ENCODE results near the gene USP46.

USP46 gene

DNA sequence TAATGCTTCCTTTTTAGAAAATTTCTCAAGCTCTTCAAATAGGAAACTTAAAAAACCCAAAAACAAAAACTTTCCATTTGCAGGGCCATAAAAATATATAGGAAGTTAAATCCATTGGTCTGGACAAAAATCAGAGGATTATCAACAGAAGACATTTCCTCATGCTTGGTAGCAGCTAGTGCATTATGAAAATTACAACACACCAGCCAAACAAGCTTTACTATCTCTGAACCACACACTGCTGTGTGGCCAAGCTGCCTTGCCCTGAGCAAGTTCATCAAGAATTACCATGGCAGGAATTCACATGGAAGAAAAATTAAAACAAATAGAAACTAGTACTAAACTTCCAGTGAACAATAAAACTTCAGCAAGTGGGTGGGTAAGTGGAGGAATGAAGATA is 3.6 kb downstream of the USP46 start:
- DNase-seq: no peak

DNA sequence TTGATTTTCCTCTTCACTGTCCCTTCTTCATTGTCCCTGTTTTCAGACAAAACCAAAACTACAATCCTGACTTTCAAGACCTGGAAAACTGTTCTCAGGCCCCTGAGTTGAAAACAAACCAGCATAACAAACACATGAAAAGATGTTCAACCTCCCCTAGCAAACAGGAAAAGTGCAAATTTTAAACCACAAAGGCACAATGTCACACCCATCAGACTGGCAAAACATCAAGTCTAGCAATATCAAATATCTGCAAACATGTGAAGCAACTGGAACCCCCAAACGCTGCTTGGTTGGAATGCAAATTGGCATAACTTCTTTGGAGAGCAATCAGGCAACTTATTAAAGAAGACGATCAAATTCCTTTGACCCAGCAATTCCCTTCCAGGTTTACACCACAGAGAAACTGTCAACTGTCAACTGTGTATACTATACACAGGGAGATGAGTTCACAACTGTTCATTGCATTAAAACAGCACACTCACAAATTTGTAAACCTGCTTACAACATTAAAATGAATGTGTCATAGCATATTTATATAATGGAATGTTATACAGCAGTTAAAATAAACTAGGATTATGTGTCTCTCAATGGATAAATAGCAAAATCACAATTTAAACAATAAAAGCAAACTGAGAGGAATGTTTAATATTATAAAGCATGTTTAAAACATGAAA is 7.0 kb downstream of the USP46 start:
- DNase-seq: no peak

DNA sequence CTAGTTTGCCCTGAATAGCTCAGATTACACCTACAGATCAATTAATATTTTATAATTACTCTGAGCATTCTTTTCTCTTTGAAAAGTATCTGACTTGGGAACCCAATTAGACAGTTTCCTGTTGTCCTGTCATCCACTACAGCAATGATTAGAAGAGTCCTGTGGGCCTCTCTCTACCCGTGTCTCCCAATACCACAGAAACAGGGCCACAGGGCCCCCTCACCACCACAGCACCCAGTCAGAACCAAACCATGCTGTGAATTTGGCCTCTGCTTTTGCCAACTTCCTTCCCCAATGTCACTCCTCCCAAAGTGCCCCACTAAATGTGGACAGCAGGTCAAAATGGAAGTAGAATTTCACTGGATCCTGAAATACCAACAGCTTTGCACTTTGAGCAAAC is 10.3 kb downstream of the USP46 start:
- no peak for DNase-seq

DNA sequence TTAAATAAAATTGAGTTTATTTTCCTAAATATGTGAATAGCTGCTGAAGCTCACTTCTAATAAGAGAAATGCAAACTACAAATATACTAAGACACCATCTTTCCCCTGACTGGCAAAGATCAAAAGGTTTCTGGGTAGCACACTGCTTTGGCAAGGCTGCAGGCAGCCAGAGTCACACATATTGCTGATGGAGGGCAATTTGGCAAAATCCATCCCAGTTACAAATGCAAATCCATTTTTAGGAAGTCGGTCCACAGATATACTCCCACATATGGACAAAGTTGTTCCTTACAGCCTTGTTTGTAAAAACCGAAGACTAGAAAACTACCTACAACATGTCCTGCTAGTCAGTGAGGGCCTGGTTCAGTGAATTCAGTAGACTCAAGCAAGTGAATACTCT is 12.4 kb downstream of the USP46 start:
- DNase-seq: no peak

DNA sequence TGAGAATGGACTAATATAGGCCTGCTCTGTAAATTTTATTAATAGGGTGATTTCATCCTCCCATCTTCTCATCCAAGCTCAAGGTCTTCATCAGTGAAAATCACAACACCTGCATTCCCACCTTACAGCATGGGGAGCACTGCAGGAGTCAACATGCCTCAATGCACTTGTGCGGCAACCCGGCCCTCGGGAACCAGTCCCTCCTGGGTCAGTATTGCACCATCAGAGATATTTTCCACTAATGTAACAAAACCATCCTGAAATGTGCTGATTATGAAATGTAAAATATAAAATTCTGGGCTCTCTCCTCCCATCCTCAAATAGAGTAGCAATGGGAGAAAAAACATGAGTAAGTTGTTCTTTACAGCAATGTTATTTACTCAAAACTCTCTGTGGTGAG is 13.0 kb downstream of the USP46 start:
- DNase-seq: no peak

DNA sequence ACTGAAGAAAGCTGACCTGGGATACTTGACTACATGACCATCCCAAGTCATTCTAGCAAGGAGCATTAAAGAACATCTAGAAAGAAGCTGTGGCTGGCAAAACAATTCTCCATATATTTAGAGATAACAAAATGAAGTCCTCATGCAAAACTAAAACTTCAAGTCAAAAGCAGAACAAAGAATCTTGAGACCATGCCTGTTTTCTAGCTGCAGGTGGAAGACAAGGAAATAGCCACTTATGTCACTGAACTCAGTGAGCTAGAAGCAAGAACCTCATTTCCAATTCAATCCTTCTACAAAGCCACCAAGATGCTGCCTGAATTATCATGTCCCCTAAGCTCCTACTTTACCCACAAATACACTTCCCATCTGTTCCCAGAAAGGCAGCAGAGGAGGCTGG is 13.8 kb downstream of the USP46 start:
- DNase-seq: no peak

DNA sequence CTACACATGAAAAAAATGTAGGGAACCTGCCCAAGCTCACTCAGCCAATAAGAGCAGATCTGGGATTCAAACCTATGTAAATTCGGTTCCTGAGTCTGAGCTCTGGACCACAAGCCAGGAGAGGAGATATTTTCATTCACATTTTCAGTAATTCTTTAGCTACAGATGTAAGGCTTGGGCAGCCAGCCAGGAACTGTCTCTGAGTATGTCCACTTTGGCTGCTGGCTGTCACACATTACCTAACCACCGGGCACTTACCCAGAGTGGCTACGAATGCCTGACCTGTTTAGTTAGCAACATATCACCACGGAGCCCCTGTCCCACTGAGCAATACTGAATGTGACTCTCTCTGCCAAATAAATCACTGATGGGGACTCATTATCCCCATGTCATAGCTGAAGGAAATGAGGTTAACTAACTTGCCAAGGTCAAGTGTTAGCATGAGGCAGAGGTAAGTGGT is 15.3 kb downstream of the USP46 start:
- DNase-seq: no peak

DNA sequence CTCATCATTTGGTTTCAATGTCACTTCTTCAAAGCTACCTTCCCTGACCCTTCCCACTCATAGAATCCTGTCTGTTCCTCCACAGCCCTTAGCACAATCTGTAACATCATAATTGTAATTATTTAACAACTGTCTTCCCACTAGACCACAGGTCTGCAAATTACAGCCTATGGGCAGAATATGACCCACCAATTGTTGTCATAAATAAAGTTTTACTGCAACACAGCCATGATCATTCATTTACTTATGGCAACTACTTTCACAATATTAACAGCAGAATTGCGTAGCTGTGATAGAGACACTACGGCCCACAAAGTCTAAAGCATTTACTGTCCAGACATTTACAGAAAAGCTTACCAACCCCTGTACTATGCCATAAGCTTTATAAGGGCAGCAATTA is 15.9 kb downstream of the USP46 start:
- no peak for DNase-seq

DNA sequence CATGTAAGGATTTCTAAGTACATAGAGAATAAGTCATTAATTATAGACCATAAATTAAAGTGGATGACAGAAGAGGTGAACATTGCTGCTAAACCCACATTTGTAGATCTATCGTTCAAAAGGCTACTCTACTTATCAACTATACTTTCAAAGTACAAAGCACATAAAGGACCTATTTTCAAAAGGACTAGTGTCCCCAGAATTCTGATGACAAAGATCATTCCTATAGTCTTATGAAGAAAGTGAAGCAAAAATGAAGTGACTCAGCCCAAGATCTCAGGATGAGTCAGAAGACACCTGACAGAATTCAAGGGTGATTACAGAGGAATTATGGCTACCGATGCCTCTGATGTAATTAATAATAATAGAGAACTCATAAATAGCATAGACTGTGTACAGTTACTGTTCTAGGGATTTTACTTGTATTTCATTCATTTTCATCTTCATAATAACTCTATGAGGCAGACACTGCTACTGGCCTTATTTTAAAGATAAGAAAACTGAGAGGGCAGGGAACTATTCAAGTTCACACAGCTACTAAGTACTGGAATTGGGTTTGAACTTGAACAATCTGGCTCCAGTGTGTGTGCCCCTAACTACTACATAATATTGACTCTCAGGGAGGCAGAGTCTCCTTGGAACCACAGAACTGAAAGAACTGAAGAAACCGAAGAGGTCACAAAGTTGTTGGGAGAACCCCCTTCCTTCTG is 17.1 kb downstream of the USP46 start:
- no peak for DNase-seq

DNA sequence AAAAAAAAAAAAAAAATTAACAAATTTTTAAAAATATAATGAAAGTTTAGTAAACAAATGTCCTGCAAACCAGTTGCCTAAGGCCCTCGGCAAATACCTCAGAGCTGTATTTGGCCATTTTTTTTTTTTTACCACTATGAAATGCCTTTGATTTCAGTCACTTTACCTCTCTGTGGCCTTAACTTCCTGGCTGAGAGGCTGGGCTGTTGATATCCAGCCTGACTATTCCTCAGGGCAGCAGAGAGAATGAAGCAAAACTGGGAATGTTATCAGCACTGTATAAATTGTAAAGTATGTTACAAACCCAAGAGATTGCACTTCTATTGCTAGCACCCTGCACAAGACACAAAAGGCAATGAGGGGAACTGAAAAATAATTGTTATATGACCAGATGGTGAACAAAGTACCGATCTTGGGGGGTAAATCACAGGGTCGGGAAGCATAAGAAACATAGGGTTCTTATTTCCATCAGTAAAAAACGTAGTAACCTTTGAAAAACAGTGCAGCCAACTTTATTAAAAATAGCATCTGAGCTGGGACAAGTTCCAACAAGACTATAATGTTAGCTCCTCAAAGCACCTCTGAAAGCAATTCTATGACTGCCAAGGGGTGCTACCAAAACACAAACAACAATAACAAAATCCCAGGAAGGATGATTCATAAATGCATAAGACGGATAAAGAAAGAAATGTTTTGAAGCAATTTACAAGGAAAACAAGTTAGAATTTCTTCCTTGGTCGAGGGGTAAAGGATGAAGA is 18.1 kb downstream of the USP46 start:
- DNase-seq: no peak

DNA sequence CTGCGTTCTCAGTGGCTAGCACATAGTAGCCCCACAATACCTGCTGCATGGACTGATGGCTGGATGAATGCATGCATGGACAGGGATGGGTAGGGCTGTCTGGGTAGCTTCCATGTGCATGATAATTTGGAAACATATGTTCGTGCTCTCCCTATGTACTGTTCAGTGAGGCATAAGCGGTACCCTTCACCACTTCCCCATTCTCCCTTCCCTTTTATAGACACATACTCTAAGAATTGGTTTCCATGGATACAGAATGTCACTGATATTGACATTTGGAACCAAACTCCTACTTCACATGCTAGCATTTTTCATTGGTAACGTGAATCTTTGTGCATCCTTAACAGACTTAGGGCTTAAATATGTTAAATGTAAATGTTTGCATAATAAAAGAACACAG is 20.4 kb downstream of the USP46 start:
- DNase-seq: no peak

DNA sequence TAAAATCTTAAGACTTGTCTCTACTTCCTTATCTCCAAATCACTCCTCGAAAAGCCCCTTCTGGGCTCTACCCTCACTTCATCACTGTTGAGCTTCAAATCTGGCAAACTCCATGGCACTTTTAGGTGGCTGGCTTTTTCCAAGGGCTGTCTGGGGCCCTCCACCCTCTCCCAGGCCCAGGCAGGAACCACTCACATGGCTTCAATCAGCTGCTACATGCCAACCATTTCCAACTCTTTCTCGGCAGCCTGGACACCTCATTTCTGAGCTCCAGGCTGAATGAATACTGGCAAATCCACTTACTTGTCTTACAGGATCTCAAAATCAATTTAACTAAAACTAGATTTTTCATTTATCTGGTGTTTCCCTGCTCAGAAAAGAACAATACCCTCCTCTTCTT is 22.0 kb downstream of the USP46 start:
- DNase-seq: no peak

DNA sequence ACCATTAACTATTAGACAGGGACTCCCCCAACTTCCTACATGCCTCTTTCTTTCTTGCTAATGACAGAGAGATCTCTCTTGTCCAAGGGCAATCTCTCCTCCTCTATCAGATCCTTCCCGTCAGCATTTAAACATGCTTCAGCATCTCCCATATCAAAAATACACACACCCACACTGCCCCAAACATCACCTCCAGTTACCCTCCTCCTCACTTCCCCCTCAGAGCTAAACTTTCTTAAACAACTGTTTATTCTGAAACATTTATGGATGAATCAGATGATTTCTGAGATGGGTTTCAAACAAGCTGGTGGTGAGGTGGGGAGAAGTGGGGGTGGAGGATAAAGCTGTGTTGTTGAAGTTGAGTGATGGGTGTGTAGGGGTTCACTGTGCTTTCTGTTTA is 23.5 kb downstream of the USP46 start:
- DNase-seq: no peak

DNA sequence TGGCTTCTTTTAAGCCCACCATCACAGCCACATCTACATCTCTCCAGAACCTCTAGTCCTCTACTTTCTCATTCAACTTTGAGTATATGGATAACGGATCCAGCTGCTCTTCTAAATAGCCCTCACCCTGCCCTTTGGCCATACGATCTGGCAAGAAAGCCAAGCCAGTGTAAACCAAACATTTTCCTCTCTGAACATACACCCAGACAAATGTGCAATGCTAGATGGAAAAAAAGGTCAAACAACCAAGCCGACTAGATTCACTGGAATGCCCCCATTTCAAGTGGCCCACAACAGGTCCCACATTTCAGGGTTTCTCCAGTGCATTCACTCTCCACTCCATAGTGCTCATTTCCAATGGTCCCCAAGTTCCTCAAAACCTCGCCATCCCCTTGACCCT is 24.0 kb downstream of the USP46 start:
- DNase-seq: no peak

DNA sequence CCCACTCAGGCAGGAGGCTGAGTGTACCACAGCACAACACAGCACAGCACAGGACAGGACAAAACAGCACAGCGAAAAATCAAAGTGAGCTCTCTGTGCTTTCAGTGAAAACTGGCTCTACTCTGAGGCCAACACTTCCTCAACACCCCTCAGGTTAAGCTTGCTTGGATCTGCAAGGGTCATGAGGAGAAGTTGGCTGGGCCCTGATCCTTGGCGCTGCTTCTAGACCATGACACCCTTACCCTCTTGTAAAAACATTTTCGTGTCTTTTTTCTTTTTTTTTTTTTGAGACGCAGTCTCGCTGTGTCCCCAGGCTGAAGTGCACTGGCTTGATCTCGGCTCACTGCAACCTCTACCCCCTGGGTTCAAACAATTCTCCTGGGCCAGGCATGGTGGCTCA is 25.3 kb downstream of the USP46 start:
- no peak for DNase-seq

DNA sequence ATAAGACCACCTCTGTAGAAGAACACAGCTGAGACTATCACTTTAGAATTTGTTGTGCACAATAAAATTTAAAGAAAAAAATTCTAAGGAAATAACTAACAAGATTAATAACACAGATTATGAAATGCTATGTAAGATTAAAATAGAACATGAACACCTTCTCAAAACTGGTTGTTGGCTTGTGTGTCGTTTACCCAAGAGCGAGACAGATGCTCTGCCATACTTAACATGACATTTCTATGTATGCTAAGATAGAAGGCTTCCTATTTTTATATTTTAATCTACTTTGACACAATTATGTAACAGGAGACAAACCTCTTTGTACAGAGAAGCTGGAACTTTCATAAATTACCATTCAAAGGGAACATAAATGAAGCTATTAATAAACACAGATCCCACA is 30.1 kb downstream of the USP46 start:
- DNase-seq: no peak

DNA sequence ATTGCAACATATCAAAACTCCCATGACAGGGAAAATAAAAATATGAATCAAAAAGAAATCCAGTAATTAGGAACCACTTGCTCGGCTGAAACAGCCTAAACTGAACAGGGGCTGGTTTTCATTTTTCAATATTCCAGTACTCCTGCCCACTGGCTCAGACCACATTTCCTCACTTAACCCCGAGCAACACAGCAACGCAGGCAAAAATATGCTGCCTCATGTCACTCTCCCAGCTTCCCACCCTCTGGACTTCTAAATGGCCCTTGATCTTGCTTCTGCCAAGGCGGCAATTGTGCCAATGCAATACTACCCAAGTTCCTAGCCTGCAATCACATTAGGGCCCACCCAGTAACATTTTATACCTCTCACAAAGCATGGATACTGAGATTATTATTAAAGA is 30.6 kb downstream of the USP46 start:
- DNase-seq: no peak

DNA sequence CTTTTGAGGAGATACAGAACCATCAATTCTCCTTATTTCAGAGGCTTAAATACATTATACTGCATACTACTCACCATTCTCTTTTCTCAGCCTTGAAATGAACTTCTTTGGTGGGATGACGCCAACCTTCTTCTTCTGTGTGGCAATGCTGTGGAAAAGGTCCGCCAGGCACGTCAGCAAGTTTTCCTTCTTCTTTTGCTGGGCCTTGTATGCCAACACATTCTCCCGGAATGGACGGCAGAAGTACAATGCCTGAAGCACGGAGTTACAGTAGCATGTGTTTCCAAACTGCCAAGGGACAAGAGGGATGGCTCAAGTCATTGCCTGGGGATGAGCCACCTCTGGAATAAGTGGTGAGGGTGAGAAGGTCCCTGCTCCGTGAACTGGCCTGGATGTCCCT is 31.2 kb downstream of the USP46 start:
- DNase-seq: no peak

DNA sequence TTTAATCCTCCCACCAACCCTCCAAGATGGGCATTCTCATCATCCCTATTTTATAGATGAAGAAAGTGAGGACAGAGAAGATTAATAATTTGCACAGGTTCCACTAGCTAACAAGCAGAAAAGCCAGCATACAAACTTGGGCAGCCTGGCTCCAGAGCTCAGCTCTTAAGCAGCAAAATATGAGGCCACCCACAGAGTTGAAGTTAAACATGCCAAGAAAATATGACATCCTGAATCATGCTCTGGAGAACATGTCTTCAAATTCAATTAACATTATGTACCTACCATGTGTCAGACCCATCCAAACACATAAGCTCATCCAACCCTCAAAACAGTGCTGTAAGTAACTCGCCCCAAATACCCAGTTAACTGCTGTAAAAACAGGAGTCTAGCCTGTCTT is 33.9 kb downstream of the USP46 start:
- no peak for DNase-seq

DNA sequence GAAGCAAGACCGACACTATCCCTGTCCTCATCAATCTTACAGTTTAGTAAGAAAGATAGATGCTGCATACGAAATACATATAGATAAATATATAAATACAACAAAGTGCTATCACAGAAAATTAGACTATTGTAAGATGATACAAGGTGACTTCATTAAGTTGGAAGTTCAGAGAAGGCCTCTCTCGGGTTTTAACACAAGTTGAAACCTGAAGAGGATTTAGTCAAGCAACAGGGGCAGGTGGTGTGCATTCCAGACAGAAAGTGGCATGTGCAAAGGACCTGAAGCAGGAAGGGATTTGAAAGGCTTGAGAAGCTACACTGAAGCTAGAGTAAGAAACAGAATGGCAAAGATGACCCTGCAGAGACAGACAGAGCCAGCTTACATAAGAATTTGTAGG is 36.5 kb downstream of the USP46 start:
- no peak for DNase-seq

DNA sequence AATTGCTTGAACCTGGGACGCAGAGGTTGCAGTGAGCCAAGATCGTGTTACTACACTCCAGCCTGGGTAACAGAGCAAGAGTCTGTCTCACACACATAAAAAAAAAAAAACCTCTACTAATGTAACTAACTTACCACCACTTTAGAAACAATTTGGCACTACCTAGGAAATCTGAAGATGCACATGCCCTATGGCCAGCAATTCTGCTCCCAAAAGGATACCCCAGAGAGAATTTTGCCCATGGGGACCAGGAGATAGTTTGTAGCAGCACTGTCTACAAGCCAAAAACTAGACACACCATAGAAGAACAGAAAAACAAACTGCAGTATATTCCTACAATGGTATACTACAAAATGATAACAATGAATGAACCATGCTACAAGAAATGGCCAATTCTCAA is 37.5 kb downstream of the USP46 start:
- DNase-seq: no peak

DNA sequence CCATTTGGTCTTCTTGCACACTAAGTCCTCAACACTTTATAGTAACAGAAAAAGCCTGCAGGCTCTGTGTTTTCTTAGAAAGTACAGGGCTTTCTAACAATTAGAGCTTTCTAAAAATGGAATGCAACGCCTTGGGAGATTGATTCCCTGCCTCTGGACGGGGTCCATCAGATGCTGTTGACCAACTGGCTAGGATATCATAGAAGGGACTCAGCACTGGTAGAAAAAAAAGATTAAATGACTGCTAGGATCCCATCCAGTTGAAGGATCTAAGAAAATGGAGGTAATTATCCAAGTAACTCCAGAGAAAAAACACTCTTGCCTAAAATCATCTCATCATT is 39.5 kb downstream of the USP46 start:
- DNase-seq: no peak

DNA sequence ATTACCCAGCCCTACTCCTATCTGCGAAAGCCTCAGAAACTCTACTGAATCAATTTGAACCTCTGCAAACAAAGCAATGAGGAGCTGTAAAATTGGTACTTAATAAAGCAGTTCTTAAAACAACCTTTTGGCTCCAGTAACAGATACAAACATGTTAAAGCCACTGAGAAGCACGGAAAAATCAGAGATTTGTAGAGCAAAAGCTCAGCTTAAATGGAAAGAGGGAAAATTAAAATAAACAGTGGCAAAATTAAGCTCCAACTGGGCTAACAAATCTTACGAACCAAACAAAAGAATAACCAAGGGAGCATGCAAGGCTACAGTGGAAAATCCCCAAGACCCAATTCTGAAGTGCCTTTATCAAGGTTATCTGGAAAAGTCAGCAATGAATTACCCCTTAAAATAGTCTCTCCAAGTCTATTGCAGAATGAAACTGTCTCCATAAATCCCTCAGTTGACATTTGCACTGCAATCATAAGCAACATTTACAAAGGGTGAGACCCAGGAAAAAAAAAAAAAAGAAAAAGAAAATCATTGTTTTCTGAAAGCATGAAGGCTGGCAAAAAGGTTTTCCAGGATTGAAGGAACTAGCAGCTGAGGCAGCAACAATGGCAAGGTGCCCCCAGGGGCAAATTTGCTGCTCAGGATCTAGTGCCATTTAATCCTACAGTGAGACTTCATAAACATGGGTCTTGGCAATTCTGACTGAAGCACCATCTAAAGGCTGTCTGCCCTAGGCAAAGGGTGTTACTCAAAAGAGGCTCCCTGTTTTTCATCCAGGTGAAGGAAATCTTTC is 40.1 kb downstream of the USP46 start:
- no peak for DNase-seq

Data from activated gamma-delta T cell treated with Interleukin-2 at 50 U/mL for 16 hours (primary cell).